Activated T-helper 17 cell treated with anti-CD3 and anti-CD28 coated beads, Interleukin-2, amount 50 U/mL, for 72 hours (primary cell): Measurements from ENCODE around the gene GPS2. TPM values are rescaled to one million over a fixed set of nuclear protein-coding genes. Genes with fewer than 3 reads are reported as not detected.
"Not testable (repeated sequence)": the region's sequence is repeated elsewhere in the genome, so short reads cannot be mapped to it uniquely, and the experiment has no call there.

Experiments used
- ATAC-seq: fragments of 150-1000 bp; cut with Tn5 transposase; replicated peaks from 2 replicates; pipeline ENCODE4 v1.10.0; 2021; ENCODE audit warnings: mild to moderate bottlenecking, moderate library complexity
- H3K27ac Mint-ChIP-seq: one replicate; pipeline ENCODE4 v1.8.0; 2022; ENCODE audit warnings: mixed read lengths
- H3K27me3 Mint-ChIP-seq: one replicate; pipeline ENCODE4 v1.8.0; 2022; ENCODE audit warnings: mixed read lengths
- H3K36me3 Mint-ChIP-seq: one replicate; pipeline ENCODE4 v1.8.0; 2022; ENCODE audit warnings: low read depth, mild to moderate bottlenecking, mixed read lengths
- H3K4me1 Mint-ChIP-seq: one replicate; pipeline ENCODE4 v1.8.0; 2022; ENCODE audit warnings: mixed read lengths
- H3K4me3 Mint-ChIP-seq: one replicate; pipeline ENCODE4 v1.8.0; 2022; ENCODE audit warnings: mild to moderate bottlenecking, mixed read lengths
- H3K9me3 Mint-ChIP-seq: one replicate; pipeline ENCODE4 v1.8.0; 2022; ENCODE audit warnings: mixed read lengths
- total RNA-seq, 2 donors: library from RNA; stranded (reverse); gene quantifications; one replicate each; pipeline ENCODE4 v1.2.3, GENCODE V29; 2022

GPS2 gene
- total RNA-seq, 2 donors from 2014 or later, result 38.3 to 65.6 TPM

GRCh38 chr17:7348478-7349242 lies 33.5 kb upstream of the GPS2 start:
- H3K4me1 Mint-ChIP-seq, result peaks cover 19% of the 10 kb centered on the region
- no peaks in the 10 kb centered on the region for H3K9me3 Mint-ChIP-seq
- no peaks in the 10 kb centered on the region for H3K27me3 Mint-ChIP-seq
- peak; percentile 11 for ATAC-seq
- H3K4me3 Mint-ChIP-seq, result peak overlapping the region; percentile 88
- peak overlapping the region; percentile 87 for H3K27ac Mint-ChIP-seq
- H3K36me3 Mint-ChIP-seq, result peaks cover 97% of the 10 kb centered on the region

GRCh38 chr17:7347630-7348477 lies 32.7 kb upstream of the GPS2 start:
- H3K36me3 Mint-ChIP-seq, result peaks cover 97% of the 10 kb centered on the region
- ATAC-seq, result no peak
- peaks cover 19% of the 10 kb centered on the region for H3K4me1 Mint-ChIP-seq
- no peaks in the 10 kb centered on the region for H3K27me3 Mint-ChIP-seq
- H3K9me3 Mint-ChIP-seq, result no peaks in the 10 kb centered on the region
- H3K4me3 Mint-ChIP-seq, result peak overlapping the region; percentile 88
- H3K27ac Mint-ChIP-seq, result peak overlapping the region; percentile 87

- Mint-ChIP-seq H3K36me3 (peaks cover 97% of the 10 kb centered on the region), H3K27ac (peak overlapping the region; percentile 87), H3K4me1 (peaks cover 19% of the 10 kb centered on the region), H3K27me3 (no peaks in the 10 kb centered on the region), H3K9me3 (no peaks in the 10 kb centered on the region), H3K4me3 (no peak overlapping the region)
- ATAC-seq, result no peak
These were observed 31.8 kb upstream of the GPS2 start for GRCh38 chr17:7346761-7347614.

GRCh38 chr17:7343250-7343649 lies 28.1 kb upstream of the GPS2 start:
- Mint-ChIP-seq H3K36me3 (peaks cover 100% of the 10 kb centered on the region), H3K4me1 (peaks cover 21% of the 10 kb centered on the region), H3K4me3 (no peak overlapping the region), H3K27ac (no peak overlapping the region), H3K27me3 (no peaks in the 10 kb centered on the region), H3K9me3 (no peaks in the 10 kb centered on the region)
- ATAC-seq, result no peak

GRCh38 chr17:7341842-7342241 lies 26.7 kb upstream of the GPS2 start:
- no peak for ATAC-seq
- H3K4me3 Mint-ChIP-seq, result no peak overlapping the region
- H3K27ac Mint-ChIP-seq, result peak overlapping the region; percentile 54
- H3K27me3 Mint-ChIP-seq, result no peaks in the 10 kb centered on the region
- H3K36me3 Mint-ChIP-seq, result peaks cover 100% of the 10 kb centered on the region
- H3K4me1 Mint-ChIP-seq, result peaks cover 20% of the 10 kb centered on the region
- H3K9me3 Mint-ChIP-seq, result no peaks in the 10 kb centered on the region

GRCh38 chr17:7340179-7340578 lies 25.0 kb upstream of the GPS2 start:
- Mint-ChIP-seq H3K9me3 (no peaks in the 10 kb centered on the region), H3K27ac (peak overlapping the region; percentile 59), H3K4me3 (peak overlapping the region; percentile 99), H3K4me1 (peaks cover 30% of the 10 kb centered on the region), H3K27me3 (no peaks in the 10 kb centered on the region), H3K36me3 (peaks cover 92% of the 10 kb centered on the region)
- no peak for ATAC-seq

- Mint-ChIP-seq H3K27ac (peak overlapping the region; percentile 93), H3K36me3 (peaks cover 66% of the 10 kb centered on the region), H3K4me1 (peaks cover 29% of the 10 kb centered on the region), H3K4me3 (peak overlapping the region; percentile 99)
- not testable (repeated sequence) for H3K27me3 Mint-ChIP-seq, ATAC-seq, H3K9me3 Mint-ChIP-seq
These were observed 22.4 kb upstream of the GPS2 start for GRCh38 chr17:7337600-7337999.

- Mint-ChIP-seq H3K36me3 (peaks cover 55% of the 10 kb centered on the region), H3K27me3 (no peaks in the 10 kb centered on the region), H3K9me3 (no peaks in the 10 kb centered on the region), H3K27ac (peak within 1 kb of the TSS; percentile 93), H3K4me3 (peak within 1 kb of the TSS; percentile 99), H3K4me1 (peaks cover 32% of the 10 kb centered on the region)
- peak; percentile 97 for ATAC-seq
These were observed 21.3 kb upstream of the GPS2 start, which contains the start of gene ACAP1 for GRCh38 chr17:7336240-7337175. ACAP1 (plus strand) TSS chr17:7336529; CDS start chr17:7336735, 206 bp downstream.

GRCh38 chr17:7335765-7336164 lies 20.6 kb upstream of the GPS2 start:
- Mint-ChIP-seq H3K36me3 (peaks cover 48% of the 10 kb centered on the region), H3K4me1 (peaks cover 30% of the 10 kb centered on the region), H3K4me3 (peak overlapping the region; percentile 99), H3K27ac (peak overlapping the region; percentile 93)
- not testable (repeated sequence) for H3K27me3 Mint-ChIP-seq, H3K9me3 Mint-ChIP-seq, ATAC-seq

GRCh38 chr17:7334938-7335538 lies 19.9 kb upstream of the GPS2 start:
- Mint-ChIP-seq H3K4me1 (peaks cover 30% of the 10 kb centered on the region), H3K27ac (peak overlapping the region; percentile 93), H3K4me3 (peak overlapping the region; percentile 99), H3K9me3 (no peaks in the 10 kb centered on the region), H3K36me3 (peaks cover 41% of the 10 kb centered on the region), H3K27me3 (no peaks in the 10 kb centered on the region)
- no peak for ATAC-seq

GRCh38 chr17:7332600-7333069 lies 17.5 kb upstream of the GPS2 start:
- H3K36me3 Mint-ChIP-seq, result peaks cover 17% of the 10 kb centered on the region
- H3K4me1 Mint-ChIP-seq, result peaks cover 35% of the 10 kb centered on the region
- not testable (repeated sequence) for ATAC-seq, H3K9me3 Mint-ChIP-seq, H3K27me3 Mint-ChIP-seq
- peak overlapping the region; percentile 80 for H3K27ac Mint-ChIP-seq
- H3K4me3 Mint-ChIP-seq, result peak overlapping the region; percentile 99

GRCh38 chr17:7332111-7332510 lies 17.0 kb upstream of the GPS2 start:
- Mint-ChIP-seq H3K4me3 (peak overlapping the region; percentile 99), H3K27ac (peak overlapping the region; percentile 80), H3K4me1 (peaks cover 32% of the 10 kb centered on the region), H3K9me3 (no peaks in the 10 kb centered on the region), H3K36me3 (peaks cover 11% of the 10 kb centered on the region), H3K27me3 (no peaks in the 10 kb centered on the region)
- ATAC-seq, result no peak

- Mint-ChIP-seq H3K4me1 (peaks cover 26% of the 10 kb centered on the region), H3K4me3 (peak overlapping the region; percentile 99), H3K27me3 (no peaks in the 10 kb centered on the region), H3K27ac (peak overlapping the region; percentile 37), H3K36me3 (no peaks in the 10 kb centered on the region), H3K9me3 (no peaks in the 10 kb centered on the region)
- no peak for ATAC-seq
These were observed 15.5 kb upstream of the GPS2 start for GRCh38 chr17:7330638-7331015.
